Right cardiac atrium (tissue), 5 donors: ENCODE results near the gene NINJ2. TPM values are rescaled to one million over a fixed set of nuclear protein-coding genes. Genes with fewer than 3 reads are reported as not detected.

Experiments
- ATAC-seq, 2 donors: fragments of 200-7000 bp; cut with Tn5 transposase; one replicate each; pipeline versions ENCODE4 v1.8.0 to v1.9.1; 2020; ENCODE audit warnings: moderate library complexity in 2 of 2, mild to moderate bottlenecking in 1 of 2
- DNase-seq, 3 donors: peaks; one replicate each; pipeline ENCODE4 v3.0.0-alpha.2; 2020
- H3K27ac ChIP-seq: one replicate; pipeline ENCODE4 v1.5.1; 2013; ENCODE audit warnings: mild to moderate bottlenecking, low read length, control low read depth, moderate library complexity
- H3K27me3 ChIP-seq: one replicate; pipeline ENCODE4 v1.6.1; 2013; ENCODE audit not compliant: control insufficient read depth, insufficient read depth
- H3K4me1 ChIP-seq: one replicate; pipeline ENCODE4 v1.6.1; 2013; ENCODE audit warnings: low read length; ENCODE audit not compliant: control insufficient read depth, insufficient read depth
- H3K4me3 ChIP-seq: one replicate; pipeline ENCODE4 v1.5.1; 2013; ENCODE audit warnings: low read length, control low read depth
- H3K9me3 ChIP-seq: one replicate; pipeline ENCODE4 v1.6.1; 2013; ENCODE audit warnings: low read length; ENCODE audit not compliant: control insufficient read depth
- whole genome bisulfite sequencing: extraction: QIAGEN DNeasy Blood & Tissue Kit; methylation state at CpG from one replicate; pipeline ENCODE4 v1.1.7; 2013; 5-methylcytosine and 5-hydroxymethylcytosine counted together
- intact Hi-C, 4 donors: fragments of 100-400 bp; cut with DNase I; formaldehyde crosslinking; loops; one replicate each; pipeline versions ENCODE4 v1.11.0 to v1.14.0; 2022 to 2023
- polyA plus RNA-seq: library from polyadenylated mRNA; stranded (reverse); fragments of 200-250 nt; gene quantifications from one replicate; pipeline ENCODE4 v1.2.3, GENCODE V29; 2013
- total RNA-seq, 4 donors: library from RNA; stranded (reverse); fragmentation: NEBNext Ultra II Directional; extraction: Animal tissue kit (Norgen Biotek cat#: 25700); gene quantifications; one replicate each; pipeline ENCODE4 v1.2.1, GENCODE V29; 2021
- donor health status: healthy with polysubstance abuse.
- donor health status: DM: no; HTN: yes; CAD: no.
- donor health status: DM: no; HTN: no; CAD: no.
- donor health status: DM: no; HTN: yes; CAD: no; lungs with severe emphysema.
- donor health status: DM: yes; HTN: yes; CAD: no.

The NINJ2 gene
- total and polyA plus RNA-seq, 5 donors, result 3.6 to 7.4 (median 5.5) TPM

DNA sequence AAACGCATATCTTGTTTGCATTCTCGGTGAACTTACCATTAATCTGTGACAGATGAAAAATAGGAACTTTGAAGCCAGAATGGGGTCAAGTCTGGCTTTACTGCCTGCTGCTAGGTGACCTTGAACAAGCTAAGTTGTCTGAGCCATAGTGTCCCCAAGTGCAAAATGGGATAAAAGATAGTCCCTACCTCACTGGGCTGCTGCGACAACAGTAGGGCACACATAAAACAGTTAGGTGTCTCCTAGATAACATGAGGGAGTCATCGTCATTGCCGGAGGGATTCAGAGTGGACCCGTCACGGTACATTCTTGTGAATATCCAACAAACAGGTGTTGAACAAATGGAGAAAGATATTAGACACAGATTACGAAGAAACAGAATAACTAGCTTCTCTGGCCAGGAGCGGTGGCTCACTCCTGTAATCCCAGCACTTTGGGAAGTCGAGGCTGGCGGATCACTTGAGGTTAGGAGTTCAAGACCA is 71.2 kb downstream of the NINJ2 start:
- Histone ChIP-seq H3K4me1 (peaks cover 7% of the 10 kb centered on the region), H3K27me3 (no peaks in the 10 kb centered on the region), H3K4me3 (no peak overlapping the region), H3K27ac (peak overlapping the region; percentile 89), H3K9me3 (no peaks in the 10 kb centered on the region)
- WGBS, result 67% methylated on average over 11 of the region's 11 CpGs
- DNase-seq (no peak), ATAC-seq (peak in 1 of 2 donors; percentile 11)
- intact Hi-C loops, result no loop called here

DNA sequence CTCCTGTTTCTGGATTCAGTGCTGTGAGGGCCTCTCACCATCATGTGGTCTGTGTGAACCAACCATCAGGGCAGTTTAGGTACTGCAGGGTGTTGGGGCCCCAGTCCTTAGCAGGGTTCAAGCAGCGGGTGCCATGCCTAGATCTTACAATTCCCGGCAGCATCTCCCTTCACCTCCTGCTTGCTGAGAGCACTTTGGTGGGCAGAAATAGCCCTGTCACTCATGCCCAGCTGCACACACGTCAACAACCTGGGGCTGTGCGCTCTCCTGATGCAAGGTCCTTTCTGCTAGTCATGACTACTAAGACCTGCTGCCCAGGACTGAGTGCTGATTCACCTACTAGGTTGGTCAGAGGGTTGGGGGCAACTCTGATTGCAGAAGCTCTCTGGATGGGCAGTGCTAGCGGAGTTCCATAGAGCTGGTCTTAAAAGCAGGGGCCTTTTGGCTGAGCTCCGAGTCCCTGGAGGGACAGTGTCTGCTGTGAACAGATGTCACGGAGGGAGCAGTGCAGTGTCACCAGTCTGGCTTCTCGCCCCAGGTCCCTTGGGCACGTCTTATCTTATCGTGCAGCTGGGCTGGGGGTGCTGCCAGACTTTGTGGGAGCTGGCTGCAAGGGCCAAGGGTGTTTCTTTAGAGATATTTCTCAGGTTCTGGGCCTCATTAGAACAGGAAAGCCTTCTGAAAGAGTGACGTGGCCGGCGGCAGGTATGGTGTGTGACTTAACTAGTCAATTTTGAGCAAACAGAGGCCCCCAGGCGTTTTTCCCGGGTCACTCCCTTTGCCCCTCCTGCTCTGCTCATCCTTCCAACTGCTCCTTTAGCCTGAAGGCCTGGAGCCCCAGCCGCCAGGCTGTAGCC is 71.8 kb downstream of the NINJ2 start:
- peak; percentile 90 to 97 (median 95) for DNase-seq
- Histone ChIP-seq H3K4me1 (peaks cover 7% of the 10 kb centered on the region), H3K27ac (peak overlapping the region; percentile 89), H3K27me3 (no peaks in the 10 kb centered on the region), H3K4me3 (no peak overlapping the region), H3K9me3 (no peaks in the 10 kb centered on the region)
- intact Hi-C loops, result no loop called here
- 23% methylated on average over 16 of the region's 16 CpGs for WGBS
- ATAC-seq, result peak; percentile 90 to 93

DNA sequence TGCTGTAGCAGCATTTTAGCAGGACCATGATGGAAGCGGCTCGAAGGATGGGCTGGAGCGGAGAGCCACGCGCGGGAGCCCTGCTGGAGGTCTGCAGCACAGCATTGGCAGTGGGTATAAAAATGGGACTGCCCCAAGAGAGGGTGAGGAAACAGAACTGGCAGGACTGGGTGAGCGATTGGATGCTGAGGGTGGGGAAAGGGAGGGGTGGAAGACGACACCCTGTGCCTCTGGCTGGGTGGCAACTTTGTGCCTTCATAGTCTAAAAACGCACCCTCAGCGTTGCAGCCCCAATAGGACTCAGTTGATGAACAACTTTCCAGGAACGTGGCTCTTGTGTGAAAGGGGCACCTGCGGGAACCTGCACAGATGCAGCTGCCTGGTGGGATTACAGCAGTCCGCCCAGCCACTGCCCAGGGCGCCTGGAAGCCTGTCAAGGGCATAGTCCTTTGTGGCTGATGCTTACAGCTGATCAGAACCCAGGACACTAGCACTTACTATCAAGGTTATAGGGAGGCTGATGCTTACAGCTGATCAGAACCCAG is 73.0 kb downstream of the NINJ2 start:
- no peaks in the 10 kb centered on the region for H3K27me3 ChIP-seq
- ATAC-seq, result peak; percentile 27
- no peak for DNase-seq
- peak overlapping the region; percentile 97 for H3K27ac ChIP-seq
- H3K4me3 ChIP-seq, result no peak overlapping the region
- WGBS, result 77% methylated on average over 14 of the region's 14 CpGs
- intact Hi-C loops, result no loop called here
- H3K9me3 ChIP-seq, result no peaks in the 10 kb centered on the region
- peaks cover 7% of the 10 kb centered on the region for H3K4me1 ChIP-seq

DNA sequence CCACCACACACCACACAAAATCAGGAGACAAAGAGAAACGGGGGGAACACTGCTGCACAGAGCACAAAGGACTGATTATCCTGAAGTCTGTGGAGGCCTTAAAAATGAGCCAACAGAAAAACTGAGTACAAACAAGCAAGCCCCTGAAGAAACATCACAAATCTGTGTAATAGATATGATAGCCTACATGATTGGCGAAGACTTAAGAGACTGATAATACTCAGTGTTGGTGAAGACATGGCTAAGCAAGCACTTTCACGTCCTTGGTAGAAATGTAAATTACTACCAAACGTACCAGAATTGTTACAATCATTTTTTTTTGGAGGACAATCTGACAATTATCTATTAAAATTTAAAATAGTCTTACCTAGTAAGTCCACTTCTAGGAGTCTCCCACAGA is 74.6 kb downstream of the NINJ2 start:
- H3K27ac ChIP-seq, result no peak overlapping the region
- ATAC-seq, result no peak

DNA sequence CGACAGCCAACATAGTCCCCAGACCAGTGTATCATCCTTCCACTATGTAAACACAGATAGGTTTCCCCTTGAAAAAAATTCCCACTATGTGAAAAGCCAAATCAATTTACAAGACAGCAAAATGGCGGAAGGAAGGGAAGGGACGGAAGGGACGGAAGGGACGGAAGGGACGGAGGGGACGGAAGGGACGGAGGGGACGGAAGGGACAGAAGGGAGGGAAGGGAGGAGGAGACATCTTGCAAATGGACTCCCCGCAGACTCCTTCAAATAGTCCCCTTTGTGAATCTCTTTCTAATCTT is 75.3 kb downstream of the NINJ2 start:
- H3K27me3 ChIP-seq, result no peaks in the 10 kb centered on the region
- 87% methylated on average over 10 of the region's 10 CpGs for WGBS
- no peak overlapping the region for H3K27ac ChIP-seq
- H3K4me3 ChIP-seq, result no peak overlapping the region
- ATAC-seq (no peak), DNase-seq (no peak)
- intact Hi-C loops, result loop anchor here in 2 of 4 donors (5.0 kb wide), 3 partner anchors 59 to 164 kb away; partner anchors contain the start of gene WNK1 (in 1 of the 2)
- peaks cover 7% of the 10 kb centered on the region for H3K4me1 ChIP-seq
- H3K9me3 ChIP-seq, result no peaks in the 10 kb centered on the region

More for the DNA sequence above, 74.6 kb downstream of the NINJ2 start:
- Histone ChIP-seq H3K4me1 (peaks cover 7% of the 10 kb centered on the region), H3K4me3 (no peak overlapping the region), H3K27me3 (no peaks in the 10 kb centered on the region), H3K9me3 (no peaks in the 10 kb centered on the region)
- WGBS, result 91% methylated on average over 4 of the region's 4 CpGs
- intact Hi-C loops, result loop anchor here in 2 of 4 donors (5.0 kb wide), 3 partner anchors 59 to 164 kb away; partner anchors contain the start of gene WNK1 (in 1 of the 2)
- no peak for DNase-seq

DNA sequence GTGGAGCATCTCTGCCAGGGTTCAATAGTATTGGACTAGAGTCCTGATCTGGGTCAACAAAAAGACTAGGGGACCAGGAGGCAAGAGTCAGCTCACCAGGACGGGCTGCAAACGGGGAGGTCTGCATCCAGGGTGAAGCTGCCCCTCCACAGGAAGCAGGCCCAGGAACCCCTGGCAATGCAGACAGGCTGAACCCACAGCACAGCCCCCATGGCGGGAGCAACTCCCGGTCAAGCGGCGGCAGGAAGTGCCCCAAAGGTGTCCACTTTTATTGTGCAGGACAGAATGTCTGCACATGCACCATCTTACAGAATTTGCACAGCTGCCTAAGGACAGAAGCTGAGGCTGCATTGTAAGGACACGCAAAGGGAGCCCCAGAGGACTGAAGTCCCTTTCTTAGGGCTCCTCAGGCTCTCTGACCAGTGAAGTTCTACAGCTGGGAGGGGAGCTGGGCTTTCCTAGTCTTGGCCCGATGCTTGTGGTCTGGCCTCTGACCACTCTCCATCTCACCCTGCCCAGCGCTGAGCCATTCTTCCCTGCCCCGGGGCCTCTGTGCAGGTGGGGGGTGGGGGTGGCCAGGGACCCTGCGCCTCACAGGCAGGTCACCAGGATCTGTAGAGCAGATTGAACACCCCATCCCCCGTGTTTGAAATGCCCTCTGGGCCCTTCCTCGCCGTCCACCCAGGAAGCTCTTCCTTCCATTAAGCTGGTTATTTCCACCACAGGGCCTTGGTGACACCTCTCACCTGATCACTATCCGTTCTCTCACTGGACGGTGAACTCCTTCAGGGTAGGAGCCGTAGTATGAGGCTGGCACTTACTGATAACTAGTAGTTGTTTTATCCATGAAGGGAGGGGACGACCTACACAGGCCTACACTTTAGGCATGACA is 75.9 kb downstream of the NINJ2 start:
- Histone ChIP-seq H3K27me3 (no peaks in the 10 kb centered on the region), H3K4me3 (no peak overlapping the region), H3K27ac (no peak overlapping the region), H3K4me1 (peaks cover 7% of the 10 kb centered on the region), H3K9me3 (no peaks in the 10 kb centered on the region)
- intact Hi-C loops, result loop anchor here in 2 of 4 donors (5.0 kb wide), 3 partner anchors 60 to 165 kb away; partner anchors contain the start of gene WNK1 (in 1 of the 2)
- 83% methylated on average over 18 of the region's 18 CpGs for WGBS
- DNase-seq, result no peak
- ATAC-seq, result no peak

DNA sequence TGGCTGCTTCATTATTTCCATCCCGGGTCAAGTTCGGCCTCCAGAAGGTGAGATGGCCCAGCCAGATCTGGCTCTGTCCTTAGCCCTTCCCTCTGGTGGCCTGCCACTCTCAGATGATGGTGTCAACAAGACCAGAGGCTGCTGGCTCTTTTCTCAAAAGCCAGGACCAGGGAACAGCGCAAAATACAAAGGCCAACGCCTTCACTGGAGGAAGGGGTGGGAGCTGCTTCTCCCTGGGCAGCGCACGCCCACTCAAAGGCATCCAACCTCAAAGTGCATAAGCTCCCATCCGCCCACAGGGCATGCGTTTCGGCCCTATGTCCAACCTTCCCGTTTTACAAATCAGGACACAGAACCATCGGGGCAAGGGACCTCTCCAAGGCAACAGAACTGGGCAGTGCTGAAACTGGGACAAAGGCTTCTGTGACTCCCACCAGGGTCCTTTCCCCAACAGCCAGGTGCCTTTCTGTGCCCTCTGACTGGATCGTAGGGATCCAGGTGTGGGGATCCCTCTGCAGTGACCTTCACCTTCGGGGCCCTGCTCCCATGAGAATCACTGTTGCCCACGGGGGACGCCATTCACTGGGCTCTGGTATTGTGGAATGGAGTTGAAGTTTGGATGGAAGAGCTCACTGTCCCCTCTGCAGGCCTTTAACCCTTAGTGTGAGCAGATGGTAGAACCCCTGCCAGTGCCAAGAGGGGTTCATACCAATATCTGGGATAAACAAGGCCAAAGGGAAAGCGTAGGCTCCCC is 76.8 kb downstream of the NINJ2 start:
- H3K27me3 ChIP-seq, result no peaks in the 10 kb centered on the region
- peak in 1 of 2 donors; percentile 35 for ATAC-seq
- H3K9me3 ChIP-seq, result no peaks in the 10 kb centered on the region
- no peak overlapping the region for H3K4me3 ChIP-seq
- DNase-seq, result no peak
- no peaks in the 10 kb centered on the region for H3K4me1 ChIP-seq
- H3K27ac ChIP-seq, result no peak overlapping the region
- intact Hi-C loops, result loop anchor here in 2 of 4 donors (5.0 kb wide), 3 partner anchors 61 to 166 kb away; partner anchors contain the start of gene WNK1 (in 1 of the 2)
- 87% methylated on average over 16 of the region's 16 CpGs for WGBS

DNA sequence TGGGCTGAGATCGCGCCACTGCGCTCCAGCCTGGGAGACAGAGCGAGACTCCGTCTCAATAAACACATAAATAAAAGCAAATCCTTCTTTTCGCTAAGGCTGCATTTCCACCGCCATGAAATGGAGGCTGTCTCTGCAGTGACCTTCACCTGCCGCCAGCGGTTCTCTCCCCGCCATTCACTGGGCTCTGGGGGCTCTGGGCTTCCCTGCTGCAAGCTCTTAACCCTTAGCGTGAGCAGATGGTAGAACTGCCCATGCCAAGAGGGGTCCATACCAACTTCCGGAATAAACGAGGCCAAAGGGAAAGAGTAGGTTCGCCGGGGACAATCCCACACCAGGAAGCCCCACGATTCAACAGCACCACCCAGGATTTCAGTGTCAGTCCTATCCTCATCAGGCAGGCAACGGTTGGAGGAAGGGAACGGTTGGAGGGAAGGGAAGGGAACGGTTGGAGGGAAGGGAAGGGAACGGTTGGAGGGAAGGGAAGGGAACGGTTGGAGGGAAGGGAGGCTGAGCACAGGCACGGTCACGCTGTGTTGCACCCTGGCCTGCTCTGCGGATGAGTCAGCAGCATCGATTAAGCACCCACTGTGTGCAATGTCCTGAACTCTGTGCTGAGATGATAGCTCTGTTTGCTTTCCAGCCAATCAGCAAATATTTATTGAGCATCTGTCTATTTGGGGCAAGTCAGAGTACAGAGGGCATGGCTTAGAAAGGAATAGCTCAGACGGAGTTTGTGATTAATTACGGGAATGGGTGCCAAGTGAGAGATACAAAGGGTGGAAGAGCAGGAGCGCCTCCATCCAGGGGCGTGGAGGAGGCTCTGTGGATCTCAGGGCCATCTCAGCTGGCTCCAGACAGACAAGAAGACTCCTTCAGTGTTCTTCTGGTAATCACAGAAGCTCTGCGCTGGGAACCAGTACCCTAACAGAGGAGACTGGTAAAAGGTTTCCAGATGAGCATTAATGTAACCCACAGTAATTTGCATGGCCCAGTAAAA is 77.9 kb downstream of the NINJ2 start:
- no peak for DNase-seq
- 85% methylated on average over 30 of the region's 30 CpGs for WGBS

DNA sequence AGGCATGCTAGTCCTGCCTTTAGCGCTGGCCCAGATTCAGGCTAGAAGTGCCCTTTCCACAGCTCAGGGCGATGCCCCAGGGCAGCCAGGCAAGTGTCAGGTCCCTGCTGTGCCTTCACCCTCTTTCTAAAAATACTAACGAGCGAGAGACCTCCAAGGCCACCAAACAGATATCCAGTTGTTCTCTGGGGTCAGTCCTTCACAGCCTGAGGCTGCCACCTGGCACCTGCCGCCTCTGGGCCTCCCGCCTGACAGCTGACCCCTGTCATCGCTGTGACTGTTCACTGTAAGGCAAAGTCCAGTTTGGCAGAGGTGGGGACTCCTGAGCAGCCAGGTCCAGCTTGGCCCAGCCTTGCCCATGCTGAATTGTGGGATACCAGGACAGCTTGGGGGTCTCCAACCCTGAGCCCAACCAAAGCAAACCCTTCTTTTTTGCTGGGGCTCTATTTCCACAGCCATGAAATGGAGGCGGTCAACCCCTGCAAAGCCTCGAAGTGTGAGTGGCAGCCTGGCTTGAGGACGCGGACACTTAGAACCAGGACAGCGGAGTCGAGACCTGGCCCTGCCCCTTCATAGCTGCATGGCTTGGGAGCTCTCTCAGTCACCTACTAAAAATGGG is 79.9 kb downstream of the NINJ2 start:
- no peaks in the 10 kb centered on the region for H3K27me3 ChIP-seq
- H3K9me3 ChIP-seq, result no peaks in the 10 kb centered on the region
- peak; percentile 68 to 88 (median 84) for DNase-seq
- H3K27ac ChIP-seq, result peak overlapping the region; percentile 95
- peak; percentile 76 to 90 for ATAC-seq
- 50% methylated on average over 13 of the region's 13 CpGs for WGBS
- intact Hi-C loops, result no loop called here
- no peak overlapping the region for H3K4me3 ChIP-seq
- peaks cover 3% of the 10 kb centered on the region for H3K4me1 ChIP-seq

More for the DNA sequence above, 77.9 kb downstream of the NINJ2 start:
- intact Hi-C loops, result loop anchor here in 2 of 4 donors (5.0 kb wide), 3 partner anchors 62 to 167 kb away; partner anchors contain the start of gene WNK1 (in 1 of the 2)
- Histone ChIP-seq H3K4me1 (no peaks in the 10 kb centered on the region), H3K27ac (no peak overlapping the region), H3K27me3 (no peaks in the 10 kb centered on the region), H3K9me3 (no peaks in the 10 kb centered on the region), H3K4me3 (no peak overlapping the region)
- ATAC-seq, result no peak
